ENCODE results near the gene PCCA. TPM values are rescaled to one million over a fixed set of nuclear protein-coding genes. Genes with fewer than 3 reads are reported as not detected.
A peak's percentile ranks its signal among the peaks of the same experiment; 100 is the strongest.

The PCCA gene
- total and polyA plus RNA-seq, 2 experiments from 2014 or later: 41.9 to 46.6 TPM

GRCh38 chr13:100130930-100131511 is 42.1 kb downstream of the PCCA start (continued):
- TF ChIP-seq ETS1 (IDR thresholded peaks at IDR 0.05) (no peak), CREB1 (CRISPR knock-in tag; IDR thresholded peaks at IDR 0.05; ENCODE audit: low read depth) (no peak), ZNF331 (CRISPR knock-in tag; IDR thresholded peaks at IDR 0.05; ENCODE audit: low read depth) (no peak)

- H3K27ac Mint-ChIP-seq: no peak overlapping the region
- H3K4me1 ChIP-seq (ENCODE audit: insufficient read depth): peaks cover 26% of the 10 kb centered on the region
These were observed 43.1 kb downstream of the PCCA start for GRCh38 chr13:100131863-100132574.

More at GRCh38 chr13:100131863-100132574, 43.1 kb downstream of the PCCA start:
- no peak overlapping the region for H2AFZ ChIP-seq
- no peak overlapping the region for H3K4me3 Mint-ChIP-seq
- no peak overlapping the region for H3K27ac ChIP-seq (ENCODE audit: low read depth)
- no peaks in the 10 kb centered on the region for H4K20me1 ChIP-seq (replicated peaks; ENCODE audit: insufficient read depth)
- TF ChIP-seq EZH2phosphoT487 (IDR thresholded peaks at IDR 0.05; ENCODE audit: unreplicated experiment) (no peak), CTCF (conservative IDR thresholded peaks at IDR 0.05; ENCODE audit: low read depth in 2 of 2) (peak in 1 of 2 experiments; percentile 16; a peak in 1 of 4 replicates), ZNF331 (CRISPR knock-in tag; IDR thresholded peaks at IDR 0.05; ENCODE audit: low read depth) (no peak), STAT1 (IDR thresholded peaks at IDR 0.05; ENCODE audit: unreplicated experiment) (no peak), REST (IDR thresholded peaks at IDR 0.05; ENCODE audit: unreplicated experiment) (no peak)
- no peaks in the 10 kb centered on the region for H3F3A ChIP-seq (replicated peaks; ENCODE audit: low read depth)
- no peak overlapping the region for H3K4me3 ChIP-seq
- H3K9me3 Mint-ChIP-seq: no peaks in the 10 kb centered on the region
- DNase-seq (ENCODE audit: low spot score): no peak
- ATAC-seq: no peak; the same call in 2 of the 3 replicates
- no peak overlapping the region for H3K4me2 ChIP-seq
- H3K9me2 ChIP-seq (ENCODE audit: insufficient read depth): peaks cover 6% of the 10 kb centered on the region; the same call in 1 of the 2 replicates
- H3K27me3 Mint-ChIP-seq (ENCODE audit: insufficient read depth, low read depth, poor library complexity): no peaks in the 10 kb centered on the region
- H3K27me3 ChIP-seq (ENCODE audit: insufficient read depth): no peaks in the 10 kb centered on the region
- peaks cover 35% of the 10 kb centered on the region for H3K4me1 Mint-ChIP-seq
- no peaks in the 10 kb centered on the region for H3K36me3 Mint-ChIP-seq (ENCODE audit: low read depth)
- peaks cover 31% of the 10 kb centered on the region for H3K79me2 ChIP-seq (replicated peaks; ENCODE audit: insufficient read depth)
- no peaks in the 10 kb centered on the region for H3K36me3 ChIP-seq (ENCODE audit: insufficient read depth)

Data from GM23338 (cell line).